KMS-11 (cell line): ENCODE measurements around the gene TARBP2.

Experiments
- H2AFZ ChIP-seq: fragments of 200-600 bp; sonication (generic); 2 replicates; pipeline ENCODE4 v1.6.1; 2016; ENCODE audit warnings: antibody characterized with exemption, mixed run types, low read depth
- H3K27ac ChIP-seq: fragments of 200-600 bp; sonication (generic); 2 replicates; pipeline ENCODE4 v1.6.1; 2016; ENCODE audit warnings: mild to moderate bottlenecking, mixed run types
- H3K27me3 ChIP-seq: fragments of 200-600 bp; sonication (generic); 2 replicates; pipeline ENCODE4 v1.6.1; 2017; ENCODE audit warnings: mild to moderate bottlenecking, low read depth, mixed run types, moderate library complexity; ENCODE audit not compliant: insufficient read depth
- H3K36me3 ChIP-seq: fragments of 200-600 bp; sonication (generic); 2 replicates; pipeline ENCODE4 v1.6.1; 2017; ENCODE audit warnings: mild to moderate bottlenecking, mixed run types; ENCODE audit not compliant: insufficient read depth
- H3K4me1 ChIP-seq: fragments of 200-600 bp; sonication (generic); 2 replicates; pipeline ENCODE4 v1.6.1; 2016; ENCODE audit warnings: mild to moderate bottlenecking, low read depth, mixed run types; ENCODE audit not compliant: poor library complexity, severe bottlenecking
- H3K4me2 ChIP-seq: fragments of 200-600 bp; sonication (generic); 2 replicates; pipeline ENCODE4 v1.7.0; 2016; ENCODE audit warnings: mild to moderate bottlenecking, mixed run types
- H3K4me3 ChIP-seq: fragments of 200-600 bp; sonication (generic); IDR thresholded peaks from 2 replicates; pipeline ENCODE4 v1.6.1; 2017; ENCODE audit warnings: low read depth, low read length, mixed read lengths; ENCODE audit not compliant: insufficient read depth
- H3K79me2 ChIP-seq: fragments of 200-600 bp; sonication (generic); 2 replicates; pipeline ENCODE4 v1.6.1; 2016; ENCODE audit warnings: low read depth, mixed run types; ENCODE audit not compliant: insufficient read depth
- H3K9ac ChIP-seq: fragments of 200-600 bp; sonication (generic); 2 replicates; pipeline ENCODE4 v1.6.1; 2016; ENCODE audit warnings: mild to moderate bottlenecking, mixed run types
- H4K20me1 ChIP-seq: fragments of 200-600 bp; sonication (generic); 2 replicates; pipeline ENCODE4 v1.6.1; 2016; ENCODE audit warnings: mild to moderate bottlenecking, mixed run types; ENCODE audit not compliant: insufficient read depth
- CTCF ChIP-seq: fragments of 200-600 bp; sonication (generic); conservative IDR thresholded peaks from 2 replicates; pipeline ENCODE4 v1.6.1; 2017; ENCODE audit warnings: low read depth, mild to moderate bottlenecking, antibody characterized with exemption, low read length, moderate library complexity, mixed read lengths

The TARBP2 gene

DNA sequence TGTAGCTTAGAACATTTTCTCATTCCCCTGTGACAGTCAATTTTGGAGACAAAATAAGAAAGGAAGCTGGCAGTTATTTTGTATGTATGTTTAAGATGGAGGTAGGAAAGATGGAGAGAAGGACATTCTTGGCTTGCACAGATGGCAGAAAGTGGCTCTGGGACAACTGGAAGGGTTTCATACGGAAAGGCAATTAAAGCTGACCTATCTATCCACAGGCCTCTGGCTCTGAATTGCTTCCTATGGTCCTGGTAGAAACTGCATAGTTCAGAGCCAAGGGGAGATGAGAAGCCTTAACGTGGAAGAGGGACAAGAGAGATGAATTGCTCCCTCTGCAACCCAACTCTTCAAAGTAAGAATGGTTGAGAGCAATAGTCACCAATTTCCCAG is 14.2 kb downstream of the TARBP2 start:
- Histone ChIP-seq H3K27ac (no peak overlapping the region), H3K79me2 (no peaks in the 10 kb centered on the region), H3K36me3 (no peaks in the 10 kb centered on the region), H2AFZ (no peak overlapping the region), H3K4me2 (no peak overlapping the region), H4K20me1 (no peaks in the 10 kb centered on the region), H3K27me3 (no peaks in the 10 kb centered on the region), H3K9ac (no peak overlapping the region), H3K4me3 (no peak overlapping the region), H3K4me1 (no peaks in the 10 kb centered on the region)
- no peak for TF ChIP-seq CTCF

- Histone ChIP-seq H2AFZ (no peak overlapping the region), H4K20me1 (no peaks in the 10 kb centered on the region), H3K36me3 (no peaks in the 10 kb centered on the region), H3K27me3 (no peaks in the 10 kb centered on the region), H3K4me1 (no peaks in the 10 kb centered on the region), H3K4me2 (no peak overlapping the region), H3K79me2 (no peaks in the 10 kb centered on the region), H3K4me3 (no peak overlapping the region), H3K27ac (no peak overlapping the region), H3K9ac (no peak overlapping the region)
- no peak for TF ChIP-seq CTCF
Observed at GRCh38 chr12:53516758-53517455, 15.8 kb downstream of the TARBP2 start.

- H4K20me1 ChIP-seq: no peaks in the 10 kb centered on the region
- no peak for TF ChIP-seq CTCF
- H3K27ac ChIP-seq: no peak overlapping the region
- no peaks in the 10 kb centered on the region for H3K27me3 ChIP-seq
- H3K4me1 ChIP-seq: no peaks in the 10 kb centered on the region
- H3K36me3 ChIP-seq: no peaks in the 10 kb centered on the region
- no peaks in the 10 kb centered on the region for H3K79me2 ChIP-seq
- H3K9ac ChIP-seq: no peak overlapping the region
- no peak overlapping the region for H2AFZ ChIP-seq
- H3K4me2 ChIP-seq: no peak overlapping the region
- H3K4me3 ChIP-seq: no peak overlapping the region
Observed at GRCh38 chr12:53518381-53518780, 17.3 kb downstream of the TARBP2 start.

GRCh38 chr12:53523131-53523530 is 22.0 kb downstream of the TARBP2 start:
- Histone ChIP-seq H2AFZ (no peak overlapping the region), H3K4me3 (no peak overlapping the region), H3K4me2 (no peak overlapping the region), H3K4me1 (no peaks in the 10 kb centered on the region), H3K27me3 (no peaks in the 10 kb centered on the region), H3K36me3 (no peaks in the 10 kb centered on the region; the same call in 1 of the 2 replicates), H3K79me2 (no peaks in the 10 kb centered on the region), H4K20me1 (no peaks in the 10 kb centered on the region), H3K27ac (no peak overlapping the region), H3K9ac (no peak overlapping the region)
- TF ChIP-seq CTCF: no peak
